SK-N-SH treated with all-trans-retinoic acid at 6 μM for 48 hours (cell line): ENCODE data around the gene PRRT2.

ENCODE experiments used
- ARNTL ChIP-seq: fragments of 450-650 bp; formaldehyde crosslinking; IDR thresholded peaks from 2 replicates; pipeline ENCODE4 v1.5.0; 2020; ENCODE audit warnings: low read depth, mild to moderate bottlenecking, moderate library complexity, borderline replicate concordance
- ESRRG ChIP-seq: fragments of 250-450 bp; sonication (Bioruptor Pico); IDR thresholded peaks from 2 replicates; pipeline ENCODE4 v1.6.1; 2021; ENCODE audit warnings: mild to moderate bottlenecking
- GLIS3 ChIP-seq: fragments of 250-450 bp; sonication (Bioruptor Pico); IDR thresholded peaks from 2 replicates; pipeline ENCODE4 v1.5.0; 2020; ENCODE audit warnings: mild to moderate bottlenecking, moderate library complexity
- PPARA ChIP-seq: fragments of 250-450 bp; sonication (Bioruptor Pico); IDR thresholded peaks from 2 replicates; pipeline ENCODE4 v1.5.0; 2020; ENCODE audit warnings: mild to moderate bottlenecking, borderline replicate concordance
- RARB ChIP-seq: fragments of 250-450 bp; sonication (Bioruptor Pico); IDR thresholded peaks from 2 replicates; pipeline ENCODE4 v1.8.0; 2021; ENCODE audit warnings: mild to moderate bottlenecking, moderate library complexity
- SNAI2 ChIP-seq: fragments of 250-450 bp; sonication (Bioruptor Pico); IDR thresholded peaks from 2 replicates; pipeline ENCODE4 v1.5.0; 2020; ENCODE audit warnings: mild to moderate bottlenecking, moderate library complexity

DNA sequence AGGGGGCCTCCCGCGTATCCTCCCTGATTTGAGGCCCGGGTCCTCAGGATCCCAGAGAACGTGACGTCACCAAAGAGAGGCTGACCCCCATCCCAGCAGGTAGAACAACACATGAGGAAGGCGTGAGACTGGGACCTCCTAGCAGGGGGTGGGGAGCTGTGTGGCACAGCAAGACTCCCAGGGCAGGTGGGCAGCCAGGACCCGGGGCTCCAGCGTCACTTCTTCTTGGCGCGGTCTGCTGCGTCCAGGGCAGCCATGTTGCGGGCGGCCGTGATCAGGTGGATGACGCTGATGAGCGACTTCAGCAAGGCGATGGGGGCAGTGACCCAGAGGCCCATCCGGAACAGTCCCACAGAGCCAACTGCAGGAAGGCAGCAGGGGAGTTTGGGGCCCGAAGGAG, 47.0 kb downstream of the PRRT2 start:
- no peak for TF ChIP-seq SNAI2 (CRISPR knock-in tag)
- TF ChIP-seq GLIS3: no peak
- TF ChIP-seq ESRRG: no peak
- no peak for TF ChIP-seq PPARA (CRISPR knock-in tag)
- no peak for TF ChIP-seq ARNTL (CRISPR knock-in tag)
- TF ChIP-seq RARB (CRISPR knock-in tag): no peak
